ENCODE data around the gene NIT2. TPM values are rescaled to one million over a fixed set of nuclear protein-coding genes. Genes with fewer than 3 reads are reported as not detected.

Gene NIT2, protein sequence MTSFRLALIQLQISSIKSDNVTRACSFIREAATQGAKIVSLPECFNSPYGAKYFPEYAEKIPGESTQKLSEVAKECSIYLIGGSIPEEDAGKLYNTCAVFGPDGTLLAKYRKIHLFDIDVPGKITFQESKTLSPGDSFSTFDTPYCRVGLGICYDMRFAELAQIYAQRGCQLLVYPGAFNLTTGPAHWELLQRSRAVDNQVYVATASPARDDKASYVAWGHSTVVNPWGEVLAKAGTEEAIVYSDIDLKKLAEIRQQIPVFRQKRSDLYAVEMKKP
- 66.0 to 93.9 TPM (median 89.9 TPM) in 5 replicates for total RNA-seq (2022; extraction: Qiagen RNA extraction)

DNA sequence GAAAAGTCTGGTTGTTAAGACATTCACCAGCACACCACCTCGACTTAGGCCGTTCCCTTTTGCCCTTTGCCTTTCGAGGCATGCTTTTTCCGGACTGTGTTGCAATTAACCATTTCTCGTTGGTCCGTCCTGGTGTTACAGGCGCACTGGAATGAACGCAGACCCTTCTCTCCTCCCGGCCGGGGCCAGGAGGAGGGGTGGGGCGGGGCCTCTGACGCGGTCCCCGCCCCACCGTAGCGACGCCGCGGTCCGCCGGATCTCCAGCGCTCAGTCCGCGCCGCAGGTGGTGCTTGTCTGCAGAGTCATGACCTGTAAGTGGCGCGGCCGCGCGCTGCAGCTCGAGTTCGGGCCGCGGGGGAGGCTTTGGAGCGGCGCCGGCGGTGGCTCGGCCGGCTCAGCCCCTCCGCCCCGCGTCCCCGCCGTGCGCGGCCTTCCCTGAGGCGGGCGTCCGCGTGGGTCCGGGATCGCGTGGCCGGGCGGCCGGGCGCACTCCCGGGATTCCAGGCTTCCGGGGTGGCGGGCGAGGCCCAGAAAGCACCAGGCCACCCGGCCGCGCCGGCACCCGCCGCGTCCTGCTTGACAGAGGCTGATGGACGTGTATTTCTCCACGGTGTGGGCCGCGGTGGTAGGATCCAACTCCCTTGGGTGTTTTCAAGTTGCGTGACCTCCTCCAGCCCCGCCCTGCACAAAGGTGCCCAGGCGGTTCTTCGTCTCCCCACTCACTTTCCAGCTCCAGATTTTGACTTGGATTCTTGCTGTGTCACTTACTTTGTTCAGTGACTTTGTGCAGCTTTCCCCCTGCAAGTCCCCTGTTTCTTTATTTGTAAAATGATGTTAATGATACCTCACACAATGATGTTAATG, at the start of gene NIT2:
Gene NIT2 (plus strand): TSS at position 270 of the 864 bp plus-strand sequence. CDS start 35 bp downstream, at position 305.

DNA sequence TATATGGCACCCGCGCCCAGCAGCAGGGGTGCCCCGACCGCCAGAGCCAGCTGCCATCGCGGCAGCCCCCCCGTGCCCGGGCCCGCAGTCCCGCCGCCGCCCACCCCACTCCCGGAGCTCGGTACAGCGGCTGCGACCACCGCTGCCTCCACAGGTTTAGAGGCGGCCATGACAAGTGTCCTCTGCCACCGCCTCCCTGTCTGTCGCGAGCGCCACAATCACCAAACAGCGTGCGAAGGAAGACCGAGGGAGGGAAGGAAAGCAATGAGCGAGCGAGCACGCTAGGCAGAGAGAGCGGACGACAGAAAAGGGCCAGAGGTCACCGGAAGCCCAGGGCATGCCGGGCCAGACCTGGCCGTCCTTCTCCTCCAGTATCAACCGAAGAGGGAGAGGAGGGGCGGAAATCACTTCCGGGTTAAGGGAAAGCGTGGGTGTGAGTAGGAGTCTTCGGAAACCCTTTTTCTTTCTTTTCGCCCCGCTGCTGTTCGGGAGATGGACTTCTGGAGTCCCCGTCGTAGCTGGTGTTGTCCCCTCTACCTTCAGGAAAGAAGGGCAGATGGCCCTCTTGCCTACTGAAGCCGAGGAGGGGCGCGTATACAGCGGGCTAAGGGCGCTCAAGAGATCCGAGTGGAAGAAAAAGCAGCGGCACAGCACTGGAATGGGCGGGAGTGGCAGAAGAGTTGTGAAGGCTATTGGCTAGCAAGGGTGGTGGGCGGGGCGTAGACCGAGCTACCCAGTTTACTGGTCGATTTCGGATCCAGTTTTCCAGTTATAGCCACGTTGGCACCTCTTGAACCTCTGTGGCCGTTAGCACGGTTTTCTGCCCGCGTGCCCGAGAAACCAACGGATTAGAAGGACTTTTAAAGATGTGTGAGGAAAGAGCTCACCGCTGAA, 66.5 kb downstream of the NIT2 start, which contains the start of the genes LNP1 and TOMM70:
Gene LNP1 (plus strand): TSS at position 760 of the 894 bp plus-strand sequence. CDS start 28,191 bp downstream, outside the sequence.
Gene TOMM70 (minus strand): TSS at position 310 of the 894 bp plus-strand sequence. CDS start 140 bp downstream, at position 170.

Other genes starting within 250 kb of the NIT2 start
- gene FILIP1L, start 220.3 kb upstream of the NIT2 start, total RNA-seq (2022; extraction: Qiagen RNA extraction), result 0.14 to 0.29 TPM (median 0.21 TPM) in 5 replicates
- gene TBC1D23, start 73.8 kb upstream of the NIT2 start, total RNA-seq (2022; extraction: Qiagen RNA extraction), result 11.0 to 15.0 TPM (median 12.9 TPM) in 5 replicates
- 42.6 to 58.3 TPM (median 47.6 TPM) in 5 replicates for gene TOMM70, start 66.3 kb downstream of the NIT2 start, total RNA-seq (2022; extraction: Qiagen RNA extraction)
- 0.77 to 0.94 TPM (median 0.81 TPM) in 5 replicates for gene LNP1, start 66.8 kb downstream of the NIT2 start, total RNA-seq (2022; extraction: Qiagen RNA extraction)
- 1.8 to 2.4 TPM (median 2.2 TPM) in 5 replicates for gene TMEM45A, start 157.9 kb downstream of the NIT2 start, total RNA-seq (2022; extraction: Qiagen RNA extraction)

All from A549 treated with Hydrocortisone at 1 μM for 4 hours (cell line).